ENCODE data around the gene ZDHHC11B.

GRCh38 chr5:684751-685216, 99.7 kb downstream of the ZDHHC11B start:
- TF ChIP-seq, protein P1, sequence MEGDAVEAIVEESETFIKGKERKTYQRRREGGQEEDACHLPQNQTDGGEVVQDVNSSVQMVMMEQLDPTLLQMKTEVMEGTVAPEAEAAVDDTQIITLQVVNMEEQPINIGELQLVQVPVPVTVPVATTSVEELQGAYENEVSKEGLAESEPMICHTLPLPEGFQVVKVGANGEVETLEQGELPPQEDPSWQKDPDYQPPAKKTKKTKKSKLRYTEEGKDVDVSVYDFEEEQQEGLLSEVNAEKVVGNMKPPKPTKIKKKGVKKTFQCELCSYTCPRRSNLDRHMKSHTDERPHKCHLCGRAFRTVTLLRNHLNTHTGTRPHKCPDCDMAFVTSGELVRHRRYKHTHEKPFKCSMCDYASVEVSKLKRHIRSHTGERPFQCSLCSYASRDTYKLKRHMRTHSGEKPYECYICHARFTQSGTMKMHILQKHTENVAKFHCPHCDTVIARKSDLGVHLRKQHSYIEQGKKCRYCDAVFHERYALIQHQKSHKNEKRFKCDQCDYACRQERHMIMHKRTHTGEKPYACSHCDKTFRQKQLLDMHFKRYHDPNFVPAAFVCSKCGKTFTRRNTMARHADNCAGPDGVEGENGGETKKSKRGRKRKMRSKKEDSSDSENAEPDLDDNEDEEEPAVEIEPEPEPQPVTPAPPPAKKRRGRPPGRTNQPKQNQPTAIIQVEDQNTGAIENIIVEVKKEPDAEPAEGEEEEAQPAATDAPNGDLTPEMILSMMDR (IDR thresholded peaks at IDR 0.05) = no peak
- TF ChIP-seq POLR2A (IDR thresholded peaks at IDR 0.05) = no peak

All from body of pancreas (tissue), 4 donors.